Body of pancreas (tissue), 4 donors: ENCODE results near the gene ITIH4. TPM values are rescaled to one million over a fixed set of nuclear protein-coding genes. Genes with fewer than 3 reads are reported as not detected.

ENCODE experiments used
- ATAC-seq: fragments of 150-250 bp; one replicate; pipeline ENCODE4 v1.9.1; 2016
- DNase-seq, 4 donors: peaks; one replicate each; pipeline ENCODE4 v3.0.0-alpha.2; 2019
- H3K27ac ChIP-seq, 4 donors: fragments of 200-600 bp; sonication (generic); 1 replicate in 3 of 4; 2 replicates in 1 of 4; pipeline versions ENCODE4 v1.5.1 to v1.6.1; 2016 to 2019; ENCODE audit warnings: mild to moderate bottlenecking in 1 of 4, mixed read lengths in 1 of 4, moderate library complexity in 1 of 4
- H3K27me3 ChIP-seq, 2 donors: fragments of 200-600 bp; sonication (generic); one replicate each; pipeline ENCODE4 v1.6.0; 2016; ENCODE audit warnings: mild to moderate bottlenecking in 1 of 2
- H3K36me3 ChIP-seq, 2 donors: fragments of 200-600 bp; sonication (generic); replicated peaks in 1 of 2; 2 replicates each; pipeline ENCODE4 v1.5.1; 2016; ENCODE audit warnings: low read depth in 2 of 2; ENCODE audit not compliant: insufficient read depth in 1 of 2
- H3K4me1 ChIP-seq: fragments of 200-600 bp; sonication (generic); one replicate; pipeline ENCODE4 v1.6.0; 2016
- H3K4me3 ChIP-seq, 2 donors: fragments of 200-600 bp; sonication (generic); 1 replicate in 1 of 2; 2 replicates in 1 of 2; pipeline ENCODE4 v1.5.1; 2016 to 2019
- H3K9me3 ChIP-seq, 3 donors: fragments of 200-600 bp; sonication (generic); 1 replicate in 2 of 3; 2 replicates in 1 of 3; pipeline ENCODE4 v1.5.1; 2016
- POLR2A ChIP-seq, 3 donors: fragments of 450-650 bp; IDR thresholded peaks; one replicate each; pipeline ENCODE4 v1.6.1; 2016; ENCODE audit warnings: antibody characterized with exemption in 3 of 3, mild to moderate bottlenecking in 2 of 3
- WGBS, 2 donors: methylation state at CpG; one replicate each; pipeline ENCODE4 v1.1.5; 2017; 5-methylcytosine and 5-hydroxymethylcytosine counted together
- intact Hi-C: fragments of 100-400 bp; cut with DNase I; formaldehyde crosslinking; loops from one replicate; pipeline ENCODE4 v1.15.1; 2023
- total RNA-seq, 2 donors: library from RNA; depleted of rRNA; stranded (reverse); fragments of >200 nt; gene quantifications; one replicate each; pipeline ENCODE4 v1.1.0, GENCODE V29; 2016
- TF ChIP-seq, protein P1 (sequence below), 7 experiments: fragments of 450-650 bp in 4 of 7; fragments of 200-600 bp in 3 of 7; sonication (generic) in 3 of 7; IDR thresholded peaks; one replicate each; pipeline ENCODE4 v1.5.1; 2016 to 2019; ENCODE audit warnings: antibody characterized with exemption in 7 of 7

Gene ITIH4
- total RNA-seq, 2 donors from 2014 or later = 60.7 to 86.7 TPM

DNA sequence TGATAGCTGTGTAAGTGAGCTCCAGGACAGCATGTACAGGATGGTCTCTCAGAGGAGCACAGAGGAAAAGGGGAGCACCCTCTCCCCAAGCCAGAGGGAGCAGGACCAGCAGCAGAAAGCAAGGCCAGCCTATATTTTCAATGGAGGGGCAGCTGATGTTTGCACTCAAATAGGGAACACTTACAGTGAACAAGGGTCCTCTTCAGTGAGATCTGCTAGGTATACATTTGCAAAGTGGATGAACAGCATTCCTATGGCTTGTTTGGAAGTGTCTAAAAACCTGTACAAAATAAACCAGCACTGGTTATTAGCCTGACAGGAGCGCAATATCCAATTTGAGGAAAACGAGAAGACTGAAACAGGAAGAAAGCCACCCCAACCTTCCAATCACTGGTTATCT is 21.9 kb upstream of the ITIH4 start:
- H3K9me3 ChIP-seq = no peaks in the 10 kb centered on the region
- TF ChIP-seq POLR2A (IDR thresholded peaks at IDR 0.05) = no peak
- TF ChIP-seq, protein P1, sequence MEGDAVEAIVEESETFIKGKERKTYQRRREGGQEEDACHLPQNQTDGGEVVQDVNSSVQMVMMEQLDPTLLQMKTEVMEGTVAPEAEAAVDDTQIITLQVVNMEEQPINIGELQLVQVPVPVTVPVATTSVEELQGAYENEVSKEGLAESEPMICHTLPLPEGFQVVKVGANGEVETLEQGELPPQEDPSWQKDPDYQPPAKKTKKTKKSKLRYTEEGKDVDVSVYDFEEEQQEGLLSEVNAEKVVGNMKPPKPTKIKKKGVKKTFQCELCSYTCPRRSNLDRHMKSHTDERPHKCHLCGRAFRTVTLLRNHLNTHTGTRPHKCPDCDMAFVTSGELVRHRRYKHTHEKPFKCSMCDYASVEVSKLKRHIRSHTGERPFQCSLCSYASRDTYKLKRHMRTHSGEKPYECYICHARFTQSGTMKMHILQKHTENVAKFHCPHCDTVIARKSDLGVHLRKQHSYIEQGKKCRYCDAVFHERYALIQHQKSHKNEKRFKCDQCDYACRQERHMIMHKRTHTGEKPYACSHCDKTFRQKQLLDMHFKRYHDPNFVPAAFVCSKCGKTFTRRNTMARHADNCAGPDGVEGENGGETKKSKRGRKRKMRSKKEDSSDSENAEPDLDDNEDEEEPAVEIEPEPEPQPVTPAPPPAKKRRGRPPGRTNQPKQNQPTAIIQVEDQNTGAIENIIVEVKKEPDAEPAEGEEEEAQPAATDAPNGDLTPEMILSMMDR (IDR thresholded peaks at IDR 0.05) = no peak
- no peak overlapping the region for H3K4me3 ChIP-seq
- DNase-seq = no peak
- H3K27me3 ChIP-seq = no peaks in the 10 kb centered on the region
- no peak overlapping the region for H3K27ac ChIP-seq
- H3K4me1 ChIP-seq = no peaks in the 10 kb centered on the region
- ATAC-seq = no peak
- intact Hi-C loops = loop anchor here (5.0 kb wide), 1 partner anchor 225 kb away; no protein-coding TSS in a partner anchor
- H3K36me3 ChIP-seq = peaks cover 0 to 5% of the 10 kb centered on the region in 2 donors
- 40 to 50% methylated on average over 2 of the region's 2 CpGs for WGBS, 2 donors

DNA sequence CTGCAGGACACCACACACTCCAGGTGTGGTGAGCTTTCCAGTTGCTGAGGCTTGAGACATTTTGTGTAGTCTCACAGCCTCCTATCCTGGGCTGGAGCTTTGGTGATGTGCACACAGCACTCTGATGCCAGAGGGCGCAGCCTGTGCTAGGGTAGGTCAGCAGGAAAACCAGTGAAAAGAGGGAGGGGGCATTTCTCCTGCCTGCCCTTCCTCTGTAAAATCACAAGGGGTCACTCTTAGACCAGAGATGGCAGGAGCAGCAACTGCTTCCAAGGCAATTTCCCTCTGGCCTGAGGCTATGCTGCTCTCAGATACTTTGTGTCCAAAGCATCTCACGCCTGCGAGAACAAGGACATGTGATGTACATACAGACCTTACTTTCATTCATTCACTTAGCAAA is 20.9 kb upstream of the ITIH4 start:
- TF ChIP-seq, protein P1 (IDR thresholded peaks at IDR 0.05) = peak; percentile 27 to 89 (median 77)
- TF ChIP-seq POLR2A (IDR thresholded peaks at IDR 0.05) = no peak
- no peaks in the 10 kb centered on the region for H3K9me3 ChIP-seq
- DNase-seq (peak; percentile 38 to 48 (median 46)), ATAC-seq (peak; percentile 74)
- WGBS, 2 donors = 73 to 74% methylated on average over 3 of the region's 3 CpGs
- H3K36me3 ChIP-seq = peaks cover 0 to 5% of the 10 kb centered on the region in 2 donors
- H3K27me3 ChIP-seq = no peaks in the 10 kb centered on the region
- H3K4me3 ChIP-seq = no peak overlapping the region
- intact Hi-C loops = loop anchor here (5.0 kb wide), 1 partner anchor 226 kb away; no protein-coding TSS in a partner anchor
- H3K4me1 ChIP-seq = no peaks in the 10 kb centered on the region
- H3K27ac ChIP-seq = no peak overlapping the region

DNA sequence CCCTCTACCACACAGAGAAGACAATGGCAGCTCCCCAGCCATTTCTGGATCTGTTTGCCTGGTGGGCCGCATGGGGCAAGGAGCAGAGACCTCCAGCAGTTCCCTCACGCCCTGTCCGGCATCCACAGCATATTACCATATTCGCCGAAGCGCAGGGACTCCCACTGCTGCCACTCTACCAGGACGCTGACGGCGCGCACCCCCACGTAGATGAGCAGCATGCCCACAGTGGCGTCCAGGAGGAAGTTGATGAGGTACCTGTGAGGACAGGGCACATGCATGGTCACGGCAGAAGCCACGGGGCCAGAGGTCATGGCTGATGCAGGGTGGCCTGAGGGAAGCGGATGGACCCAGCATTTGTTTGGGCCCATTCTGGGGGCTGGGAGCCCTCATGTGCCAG is 19.2 kb upstream of the ITIH4 start:
- H3K27ac ChIP-seq = no peak overlapping the region
- no peaks in the 10 kb centered on the region for H3K9me3 ChIP-seq
- no peak overlapping the region for H3K4me3 ChIP-seq
- H3K36me3 ChIP-seq = peaks cover 0 to 5% of the 10 kb centered on the region in 2 donors
- intact Hi-C loops = loop anchor here (5.0 kb wide), 1 partner anchor 228 kb away; no protein-coding TSS in a partner anchor
- H3K27me3 ChIP-seq = no peaks in the 10 kb centered on the region
- ATAC-seq = no peak
- no peak for TF ChIP-seq POLR2A (IDR thresholded peaks at IDR 0.05)
- TF ChIP-seq, protein P1 (IDR thresholded peaks at IDR 0.05) = no peak
- 94 to 95% methylated on average over 15 of the region's 15 CpGs for WGBS, 2 donors
- DNase-seq = no peak
- H3K4me1 ChIP-seq = peaks cover 11% of the 10 kb centered on the region

DNA sequence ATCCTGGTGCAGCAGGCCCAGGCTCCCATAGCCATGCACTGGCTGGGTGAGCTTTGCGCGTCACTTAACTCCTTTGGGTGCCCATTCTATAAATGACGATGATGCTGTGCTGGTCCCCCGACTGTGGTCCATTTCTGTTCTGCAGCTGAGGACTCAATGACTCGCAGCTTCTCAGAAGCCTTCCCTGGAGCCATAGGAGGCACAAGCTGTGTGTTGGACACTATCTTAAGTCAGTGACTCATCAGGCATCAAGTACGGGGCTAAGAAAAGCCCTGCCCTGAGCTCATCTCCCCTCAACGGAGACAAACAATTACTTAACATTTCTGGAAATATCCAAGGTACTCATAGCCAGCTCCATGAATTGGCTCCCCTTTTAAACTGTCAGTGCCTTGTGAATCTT is 18.1 kb upstream of the ITIH4 start:
- Histone ChIP-seq H3K9me3 (no peaks in the 10 kb centered on the region), H3K27ac (no peak overlapping the region), H3K4me3 (no peak overlapping the region), H3K36me3 (peaks cover 0 to 5% of the 10 kb centered on the region in 2 donors), H3K4me1 (peaks cover 12% of the 10 kb centered on the region), H3K27me3 (no peaks in the 10 kb centered on the region)
- no peak for DNase-seq
- no peak for ATAC-seq
- WGBS, 2 donors = 74 to 76% methylated on average over 7 of the region's 7 CpGs
- intact Hi-C loops = no loop called here
- TF ChIP-seq, protein P1 (IDR thresholded peaks at IDR 0.05) = no peak
- TF ChIP-seq POLR2A (IDR thresholded peaks at IDR 0.05) = no peak

DNA sequence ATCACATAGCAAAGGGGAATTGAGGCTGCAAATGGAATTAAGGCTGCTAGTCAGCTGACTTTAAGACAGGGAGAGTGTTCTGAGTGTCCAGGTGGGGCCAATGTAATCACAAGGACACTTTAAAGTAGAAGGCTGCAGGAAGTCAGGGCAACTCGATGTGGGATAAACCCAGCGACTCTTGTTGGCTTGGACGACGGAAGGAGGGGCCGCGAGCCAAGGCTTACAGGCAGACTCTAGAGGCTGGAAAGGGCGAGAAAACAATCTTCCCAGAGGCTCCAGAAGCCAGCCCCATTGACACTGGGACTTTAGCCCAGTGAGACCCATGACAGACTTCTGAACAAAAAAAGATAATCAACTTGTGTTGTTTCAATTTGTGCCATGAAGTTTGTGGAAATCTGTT is 17.3 kb upstream of the ITIH4 start:
- Histone ChIP-seq H3K27ac (no peak overlapping the region), H3K9me3 (no peaks in the 10 kb centered on the region), H3K4me1 (peaks cover 12% of the 10 kb centered on the region), H3K4me3 (no peak overlapping the region), H3K27me3 (no peaks in the 10 kb centered on the region), H3K36me3 (peaks cover 0 to 5% of the 10 kb centered on the region in 2 donors)
- DNase-seq (no peak), ATAC-seq (no peak)
- intact Hi-C loops = no loop called here
- 86 to 94% methylated on average over 7 of the region's 7 CpGs for WGBS, 2 donors
- TF ChIP-seq, protein P1 (IDR thresholded peaks at IDR 0.05) = no peak
- no peak for TF ChIP-seq POLR2A (IDR thresholded peaks at IDR 0.05)
